Measurements from ENCODE around the gene NEGR1. TPM values are rescaled to one million over a fixed set of nuclear protein-coding genes. Genes with fewer than 3 reads are reported as not detected.

The NEGR1 gene
- total RNA-seq, 2 experiments from 2014 or later, result not detected

- H3K27me3 Mint-ChIP-seq, result no peaks in the 10 kb centered on the region
- no peak for ATAC-seq
- no peak overlapping the region for H3K4me3 Mint-ChIP-seq
- H3K4me1 Mint-ChIP-seq (ENCODE audit: low read depth), result no peaks in the 10 kb centered on the region
- CTCF ChIA-PET, result no interaction called here
- DNase-seq, result no peak
- intact Hi-C loops (cut with micrococcal nuclease), result no loop called here
- no peaks in the 10 kb centered on the region for H3K36me3 Mint-ChIP-seq (ENCODE audit: low read depth)
- TF ChIP-seq CTCF (IDR thresholded peaks at IDR 0.05), result no peak
- POLR2A ChIA-PET, result no interaction called here
- no peaks in the 10 kb centered on the region for H3K9me3 Mint-ChIP-seq
- no peak overlapping the region for H3K27ac Mint-ChIP-seq
Observed at GRCh38 chr1:71733121-71733520, 549.2 kb downstream of the NEGR1 start.

GRCh38 chr1:71721532-71721931 lies 560.8 kb downstream of the NEGR1 start:
- H3K4me3 Mint-ChIP-seq, result no peak overlapping the region
- no peak for DNase-seq

GRCh38 chr1:71719330-71719729 lies 563.0 kb downstream of the NEGR1 start:
- DNase-seq (no peak), ATAC-seq (no peak)
- Mint-ChIP-seq H3K4me1 (ENCODE audit: low read depth) (no peaks in the 10 kb centered on the region), H3K4me3 (no peak overlapping the region), H3K27ac (no peak overlapping the region), H3K27me3 (no peaks in the 10 kb centered on the region), H3K9me3 (peaks cover under 1% of the 10 kb centered on the region), H3K36me3 (ENCODE audit: low read depth) (no peaks in the 10 kb centered on the region)
- POLR2A ChIA-PET, result no interaction called here
- intact Hi-C loops (cut with micrococcal nuclease), result no loop called here
- no peak for TF ChIP-seq CTCF (IDR thresholded peaks at IDR 0.05)
- CTCF ChIA-PET, result no interaction called here

More at GRCh38 chr1:71721532-71721931, 560.8 kb downstream of the NEGR1 start:
- Mint-ChIP-seq H3K27ac (no peak overlapping the region), H3K36me3 (ENCODE audit: low read depth) (no peaks in the 10 kb centered on the region), H3K9me3 (no peaks in the 10 kb centered on the region), H3K4me1 (ENCODE audit: low read depth) (no peaks in the 10 kb centered on the region), H3K27me3 (no peaks in the 10 kb centered on the region)
- ChIA-PET POLR2A (no interaction called here), CTCF (interaction anchor here (0.5 kb wide), 1 partner anchor 148 kb away, joined by 3 read pairs; no protein-coding TSS in a partner anchor)
- no peak for TF ChIP-seq CTCF (IDR thresholded peaks at IDR 0.05)
- intact Hi-C loops (cut with micrococcal nuclease), result no loop called here
- no peak for ATAC-seq

GRCh38 chr1:71717186-71717585 lies 565.2 kb downstream of the NEGR1 start:
- ATAC-seq (no peak), DNase-seq (no peak)
- no peaks in the 10 kb centered on the region for H3K27me3 Mint-ChIP-seq
- CTCF ChIA-PET, result no interaction called here
- H3K4me1 Mint-ChIP-seq (ENCODE audit: low read depth), result no peaks in the 10 kb centered on the region
- POLR2A ChIA-PET, result no interaction called here
- no peaks in the 10 kb centered on the region for H3K36me3 Mint-ChIP-seq (ENCODE audit: low read depth)
- TF ChIP-seq CTCF (IDR thresholded peaks at IDR 0.05), result no peak
- no peak overlapping the region for H3K4me3 Mint-ChIP-seq
- no peak overlapping the region for H3K27ac Mint-ChIP-seq
- H3K9me3 Mint-ChIP-seq, result peaks cover 1% of the 10 kb centered on the region
- intact Hi-C loops (cut with micrococcal nuclease), result no loop called here

- Mint-ChIP-seq H3K4me1 (ENCODE audit: low read depth) (no peaks in the 10 kb centered on the region), H3K4me3 (no peak overlapping the region), H3K27ac (no peak overlapping the region), H3K36me3 (ENCODE audit: low read depth) (no peaks in the 10 kb centered on the region), H3K9me3 (peaks cover 9% of the 10 kb centered on the region), H3K27me3 (no peaks in the 10 kb centered on the region)
- no peak for DNase-seq
- intact Hi-C loops (cut with micrococcal nuclease), result no loop called here
- no peak for ATAC-seq
- ChIA-PET CTCF (no interaction called here), POLR2A (no interaction called here)
- TF ChIP-seq CTCF (IDR thresholded peaks at IDR 0.05), result no peak
Observed at GRCh38 chr1:71711456-71711855, 570.9 kb downstream of the NEGR1 start.
